Measurements from ENCODE around the gene GATA6. TPM values are rescaled to one million over a fixed set of nuclear protein-coding genes. Genes with fewer than 3 reads are reported as not detected.

GATA6 gene
- 99.0 to 108 TPM (median 106 TPM) in 3 replicates for total RNA-seq

GRCh38 chr18:22169011-22169888 lies at the start of gene GATA6:
GATA6 (plus strand) TSS chr18:22169589; CDS start chr18:22171145, 1,556 bp downstream.
- Mint-ChIP-seq H3K4me1 (peaks cover 38% of the 10 kb centered on the region), H3K27ac (peak within 1 kb of the TSS; percentile 99), H3K4me3 (peak within 1 kb of the TSS; percentile 98), H3K27me3 (ENCODE audit: low read depth) (peaks cover 58% of the 10 kb centered on the region), H3K36me3 (peaks cover 23% of the 10 kb centered on the region), H3K9me3 (no peaks in the 10 kb centered on the region)
- DNase-seq (ENCODE audit: low spot score in 2 of 2, unreplicated experiment in 2 of 2): peak; percentile 70 to 84
- TF ChIP-seq CTCF (IDR thresholded peaks at IDR 0.05; ENCODE audit: unreplicated experiment): no peak

- no peak for TF ChIP-seq CTCF (IDR thresholded peaks at IDR 0.05; ENCODE audit: unreplicated experiment)
- Mint-ChIP-seq H3K4me3 (no peak overlapping the region), H3K4me1 (peaks cover 8% of the 10 kb centered on the region), H3K27ac (no peak overlapping the region), H3K9me3 (peaks cover 14% of the 10 kb centered on the region), H3K27me3 (ENCODE audit: low read depth) (no peaks in the 10 kb centered on the region), H3K36me3 (peaks cover 5% of the 10 kb centered on the region)
- no peak for DNase-seq (ENCODE audit: low spot score in 2 of 2, unreplicated experiment in 2 of 2)
Observed at GRCh38 chr18:22124970-22125369, 44.4 kb upstream of the GATA6 start.

- no peak for DNase-seq (ENCODE audit: low spot score in 2 of 2, unreplicated experiment in 2 of 2)
- no peak overlapping the region for H3K27ac Mint-ChIP-seq
- H3K4me3 Mint-ChIP-seq: no peak overlapping the region
- no peaks in the 10 kb centered on the region for H3K27me3 Mint-ChIP-seq (ENCODE audit: low read depth)
- H3K9me3 Mint-ChIP-seq: no peaks in the 10 kb centered on the region
- TF ChIP-seq CTCF (IDR thresholded peaks at IDR 0.05; ENCODE audit: unreplicated experiment): no peak
- H3K36me3 Mint-ChIP-seq: no peaks in the 10 kb centered on the region
- H3K4me1 Mint-ChIP-seq: peaks cover 11% of the 10 kb centered on the region
Observed at GRCh38 chr18:22128954-22129353, 40.4 kb upstream of the GATA6 start.

- H3K9me3 Mint-ChIP-seq: no peaks in the 10 kb centered on the region
- no peak for DNase-seq (ENCODE audit: low spot score in 2 of 2, unreplicated experiment in 2 of 2)
- no peaks in the 10 kb centered on the region for H3K27me3 Mint-ChIP-seq (ENCODE audit: low read depth)
- peaks cover 9% of the 10 kb centered on the region for H3K4me1 Mint-ChIP-seq
- H3K27ac Mint-ChIP-seq: no peak overlapping the region
- H3K4me3 Mint-ChIP-seq: no peak overlapping the region
- no peak for TF ChIP-seq CTCF (IDR thresholded peaks at IDR 0.05; ENCODE audit: unreplicated experiment)
- H3K36me3 Mint-ChIP-seq: no peaks in the 10 kb centered on the region
Observed at GRCh38 chr18:22129778-22130177, 39.6 kb upstream of the GATA6 start.

- no peak for TF ChIP-seq CTCF (IDR thresholded peaks at IDR 0.05; ENCODE audit: unreplicated experiment)
- peaks cover 3% of the 10 kb centered on the region for H3K4me1 Mint-ChIP-seq
- no peak overlapping the region for H3K4me3 Mint-ChIP-seq
- H3K27me3 Mint-ChIP-seq (ENCODE audit: low read depth): no peaks in the 10 kb centered on the region
- DNase-seq (ENCODE audit: low spot score in 2 of 2, unreplicated experiment in 2 of 2): no peak
- H3K9me3 Mint-ChIP-seq: no peaks in the 10 kb centered on the region
- H3K36me3 Mint-ChIP-seq: no peaks in the 10 kb centered on the region
- H3K27ac Mint-ChIP-seq: no peak overlapping the region
Observed at GRCh38 chr18:22132258-22132657, 37.1 kb upstream of the GATA6 start.
